HG03520 (cell line): ENCODE data around the gene EDEM3.

ENCODE experiments used
- ATAC-seq: cut with Tn5 transposase; IDR thresholded peaks from one replicate; pipeline ENCODE4 v1.9.1; 2021; ENCODE audit warnings: mild to moderate bottlenecking, moderate library complexity; ENCODE audit not compliant: unreplicated experiment

The EDEM3 gene

GRCh38 chr1:184640505-184640904, 114.2 kb downstream of the EDEM3 start:
- no peak for ATAC-seq
